GM21423 (cell line): ENCODE measurements around the gene LMO4.
A peak's percentile ranks its signal among the peaks of the same experiment; 100 is the strongest.

Source experiments
- ATAC-seq: cut with Tn5 transposase; IDR thresholded peaks from one replicate; pipeline ENCODE4 v1.9.1; 2021; ENCODE audit warnings: mild to moderate bottlenecking, moderate library complexity; ENCODE audit not compliant: unreplicated experiment

The LMO4 gene

GRCh38 chr1:87327376-87328271, 1.1 kb upstream of the LMO4 start:
- ATAC-seq, result no peak

GRCh38 chr1:87329051-87329525, 408 bp downstream of the LMO4 start:
- no peak for ATAC-seq

- ATAC-seq, result no peak
Observed at GRCh38 chr1:87329526-87330056, 911 bp downstream of the LMO4 start.

- ATAC-seq, result no peak
Observed at GRCh38 chr1:87330057-87330884, 1.6 kb downstream of the LMO4 start.

- no peak for ATAC-seq
Observed at GRCh38 chr1:87330885-87331364, 2.2 kb downstream of the LMO4 start.

GRCh38 chr1:87331365-87332241, 2.9 kb downstream of the LMO4 start:
- peak; percentile 18 for ATAC-seq

GRCh38 chr1:87333692-87334347, 5.1 kb downstream of the LMO4 start:
- no peak for ATAC-seq

- no peak for ATAC-seq
Observed at GRCh38 chr1:87334351-87335174, 5.9 kb downstream of the LMO4 start.

GRCh38 chr1:87335175-87335884, 6.7 kb downstream of the LMO4 start:
- ATAC-seq, result peak; percentile 52

- no peak for ATAC-seq
Observed at GRCh38 chr1:87336623-87337067, 8.0 kb downstream of the LMO4 start.

GRCh38 chr1:87337606-87338005, 8.9 kb downstream of the LMO4 start:
- no peak for ATAC-seq

GRCh38 chr1:87338566-87338965, 9.9 kb downstream of the LMO4 start:
- no peak for ATAC-seq

- no peak for ATAC-seq
Observed at GRCh38 chr1:87344231-87344630, 15.6 kb downstream of the LMO4 start.

GRCh38 chr1:87346130-87346814, 17.6 kb downstream of the LMO4 start:
- ATAC-seq, result no peak

- no peak for ATAC-seq
Observed at GRCh38 chr1:87348341-87349019, 19.8 kb downstream of the LMO4 start.

- ATAC-seq, result no peak
Observed at GRCh38 chr1:87349036-87349435, 20.4 kb downstream of the LMO4 start.

GRCh38 chr1:87355894-87356293, 27.2 kb downstream of the LMO4 start:
- ATAC-seq, result no peak
